TTC549 (cell line): Measurements from ENCODE around the gene SPG21.
"Not testable (repeated sequence)": the region's sequence is repeated elsewhere in the genome, so short reads cannot be mapped to it uniquely, and the experiment has no call there.

ENCODE experiments used
- FAIRE-seq: peaks from 2 replicates; lab custom pipeline; 2012; peaks lifted over from hg19 to GRCh38; lab: Jason Lieb, UNC

The SPG21 gene, protein sequence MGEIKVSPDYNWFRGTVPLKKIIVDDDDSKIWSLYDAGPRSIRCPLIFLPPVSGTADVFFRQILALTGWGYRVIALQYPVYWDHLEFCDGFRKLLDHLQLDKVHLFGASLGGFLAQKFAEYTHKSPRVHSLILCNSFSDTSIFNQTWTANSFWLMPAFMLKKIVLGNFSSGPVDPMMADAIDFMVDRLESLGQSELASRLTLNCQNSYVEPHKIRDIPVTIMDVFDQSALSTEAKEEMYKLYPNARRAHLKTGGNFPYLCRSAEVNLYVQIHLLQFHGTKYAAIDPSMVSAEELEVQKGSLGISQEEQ

DNA sequence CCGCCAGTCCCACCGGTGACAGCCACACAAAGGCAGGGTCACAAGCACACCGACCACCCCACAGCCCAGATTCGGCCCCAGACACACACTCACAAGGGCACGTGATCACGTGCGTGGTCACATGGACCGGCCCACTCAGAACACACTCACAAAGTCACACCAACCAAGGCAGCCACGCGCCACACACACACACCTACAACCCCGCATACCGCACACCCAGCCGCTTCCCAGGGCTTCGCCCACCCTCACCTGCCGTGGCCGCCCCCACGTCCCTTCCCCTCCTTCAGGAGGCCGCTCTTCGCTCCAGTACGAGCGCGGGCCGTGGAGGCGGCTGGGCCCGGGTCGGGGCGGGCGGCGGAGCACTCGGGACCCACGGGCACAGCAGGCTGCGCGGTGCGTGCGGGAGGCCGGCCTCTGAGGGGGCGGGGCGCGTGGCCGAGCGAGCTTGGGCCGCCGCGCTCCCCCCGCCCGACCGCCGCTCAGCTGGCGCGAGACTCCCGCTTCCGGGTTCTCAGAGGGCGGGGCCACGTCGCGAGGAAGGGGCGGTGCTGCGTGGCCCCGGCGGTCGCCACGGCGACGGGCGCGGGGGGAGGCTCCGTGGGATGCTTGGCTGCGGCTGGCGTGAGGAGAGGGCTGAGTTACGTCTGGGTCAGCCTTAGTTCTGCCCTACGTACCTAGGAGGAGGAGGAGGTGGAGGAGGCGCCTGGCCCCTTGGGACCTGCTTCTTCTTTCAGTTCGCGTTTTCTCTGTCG, at the start of gene SPG21:
SPG21 (minus strand) TSS at position 499 of the 752 bp plus-strand sequence. CDS start 6,345 bp downstream, outside the sequence.
- FAIRE-seq = no peak

DNA sequence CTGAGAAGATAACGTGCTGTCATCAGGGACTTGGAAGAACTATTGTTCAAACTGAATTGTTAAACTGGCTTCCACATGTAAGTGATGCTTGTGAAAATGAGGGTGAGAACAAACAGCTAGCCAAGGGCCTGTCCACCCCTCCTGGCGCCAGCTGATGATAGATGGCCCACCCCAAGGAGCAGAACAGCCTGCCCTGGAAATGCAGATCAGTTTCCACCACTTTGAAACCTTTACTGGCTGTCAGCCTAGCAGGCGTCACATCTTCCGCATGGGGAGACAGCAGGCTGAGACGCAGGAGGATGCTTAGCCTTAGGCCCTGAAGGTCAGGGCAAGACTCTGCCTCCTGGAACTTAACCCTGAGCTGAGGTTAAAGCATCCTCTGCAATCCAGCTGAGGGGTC, 49.1 kb upstream of the SPG21 start:
- no peak for FAIRE-seq

DNA sequence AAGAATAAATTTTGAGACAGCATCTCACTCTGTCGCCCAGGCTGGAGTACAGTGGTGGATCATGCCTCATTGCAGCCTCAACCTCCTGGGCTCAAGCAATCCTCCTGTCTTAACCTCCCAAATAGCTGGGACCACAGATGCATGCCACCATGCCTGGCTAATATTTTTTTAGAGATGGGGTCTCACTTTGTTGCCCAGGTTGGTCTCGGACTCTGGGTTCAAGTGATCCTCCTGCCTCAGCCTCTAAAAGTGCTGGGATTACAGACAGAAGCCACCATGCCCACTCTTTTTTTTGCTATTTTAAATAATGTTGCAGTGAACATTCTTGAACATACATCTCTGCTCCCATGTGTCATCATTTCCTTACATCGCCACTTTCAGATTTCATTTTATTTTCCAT, 48.7 kb upstream of the SPG21 start:
- no peak for FAIRE-seq

DNA sequence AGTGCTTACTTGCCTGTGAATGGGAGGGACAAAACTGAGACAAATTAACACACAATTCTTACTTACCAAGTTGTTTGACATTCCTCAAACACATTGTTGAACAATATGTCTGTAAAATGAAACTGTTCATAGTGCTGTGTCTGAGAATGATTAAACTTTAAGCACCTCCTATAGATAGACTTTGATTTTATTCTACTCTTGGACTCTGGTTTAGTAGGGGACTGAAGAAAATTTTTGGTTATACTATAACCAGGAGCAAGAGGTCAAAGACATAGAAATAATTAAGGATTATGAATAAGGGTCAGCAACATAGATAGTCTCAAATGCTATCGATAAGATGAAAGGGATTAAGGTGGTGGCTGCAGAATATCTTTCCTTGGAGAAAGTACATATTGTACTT, 47.6 kb upstream of the SPG21 start:
- no peak for FAIRE-seq

DNA sequence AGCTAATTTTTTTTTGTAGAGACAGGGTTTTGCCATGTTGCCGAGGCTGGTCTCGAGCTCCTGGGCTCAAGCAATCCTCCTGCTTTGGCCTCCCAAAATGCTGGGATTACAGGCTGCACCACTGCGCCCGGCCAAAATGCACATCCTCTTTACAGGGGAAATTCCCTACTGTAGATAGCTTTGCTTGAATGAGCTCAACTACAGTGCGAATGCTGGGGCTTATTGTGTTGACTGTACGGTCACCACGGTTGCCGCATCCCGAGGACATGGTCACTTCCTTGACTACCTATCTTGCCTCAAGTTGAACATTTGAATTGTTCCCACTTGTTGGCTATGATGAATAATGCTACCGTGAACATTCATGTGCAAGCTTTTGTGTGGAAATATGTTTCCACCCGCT, 45.0 kb upstream of the SPG21 start:
- no peak for FAIRE-seq

DNA sequence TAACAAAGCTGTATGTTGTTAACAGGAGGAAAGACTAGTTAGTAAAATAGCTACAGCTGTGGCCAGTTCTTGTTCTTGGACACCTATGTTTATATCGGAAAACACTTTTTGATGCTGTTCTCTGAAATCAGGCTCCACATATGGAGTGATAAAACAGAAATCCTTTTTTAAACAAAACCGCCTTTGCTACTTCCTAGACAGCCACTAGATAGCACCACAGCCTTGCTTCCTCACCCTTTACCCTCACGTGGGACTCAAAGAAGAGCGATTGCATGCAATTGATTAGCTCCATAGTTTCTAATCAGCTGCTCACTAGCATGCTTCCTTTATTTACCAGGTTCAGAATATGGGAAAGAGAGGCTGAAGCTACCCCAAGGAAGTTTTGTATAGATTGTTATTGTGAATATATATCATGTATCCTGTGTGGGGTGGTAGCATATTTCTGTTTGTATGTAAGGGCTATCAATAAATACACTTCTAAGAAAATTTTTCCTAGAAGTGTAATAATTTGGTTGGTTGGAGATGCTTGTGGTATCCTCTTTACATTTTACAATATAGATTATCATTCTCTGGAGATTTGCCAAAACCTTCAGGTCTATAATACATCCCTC, 44.0 kb upstream of the SPG21 start:
- no peak for FAIRE-seq

DNA sequence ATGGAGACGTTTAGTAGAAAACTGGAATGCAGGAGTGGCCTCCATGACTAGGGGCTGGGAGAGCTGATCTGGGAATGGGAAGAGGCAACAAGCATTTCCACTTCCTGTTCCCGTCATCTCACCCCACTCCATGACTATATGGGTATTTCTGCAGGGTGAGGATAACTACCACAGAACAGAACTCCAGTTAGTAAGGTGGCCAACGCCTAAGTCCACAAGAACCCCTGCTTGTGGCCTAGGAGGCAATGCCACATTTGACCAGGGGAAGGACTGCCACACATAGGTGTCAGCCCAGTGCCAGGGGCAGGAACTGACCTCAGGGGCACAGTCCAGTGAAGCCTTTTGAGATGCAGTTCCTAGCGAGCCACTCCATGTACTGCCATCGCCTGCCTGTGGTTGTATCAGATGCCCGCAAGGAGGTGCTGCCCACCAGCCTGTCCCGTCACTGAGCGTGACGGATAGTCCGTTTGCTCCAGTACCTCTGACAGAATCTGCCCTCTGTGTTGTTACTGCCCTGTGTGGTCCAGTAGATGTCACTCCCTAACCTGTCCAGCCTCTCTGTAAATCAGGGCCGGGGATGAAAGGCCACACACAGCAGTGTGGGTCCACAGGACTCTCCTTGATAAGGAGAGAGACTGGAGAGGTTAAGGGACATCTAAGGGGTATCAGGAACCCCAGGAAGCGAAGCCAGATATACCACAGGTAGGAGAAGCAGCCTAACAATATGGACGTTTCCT, 43.3 kb upstream of the SPG21 start:
- FAIRE-seq = no peak

DNA sequence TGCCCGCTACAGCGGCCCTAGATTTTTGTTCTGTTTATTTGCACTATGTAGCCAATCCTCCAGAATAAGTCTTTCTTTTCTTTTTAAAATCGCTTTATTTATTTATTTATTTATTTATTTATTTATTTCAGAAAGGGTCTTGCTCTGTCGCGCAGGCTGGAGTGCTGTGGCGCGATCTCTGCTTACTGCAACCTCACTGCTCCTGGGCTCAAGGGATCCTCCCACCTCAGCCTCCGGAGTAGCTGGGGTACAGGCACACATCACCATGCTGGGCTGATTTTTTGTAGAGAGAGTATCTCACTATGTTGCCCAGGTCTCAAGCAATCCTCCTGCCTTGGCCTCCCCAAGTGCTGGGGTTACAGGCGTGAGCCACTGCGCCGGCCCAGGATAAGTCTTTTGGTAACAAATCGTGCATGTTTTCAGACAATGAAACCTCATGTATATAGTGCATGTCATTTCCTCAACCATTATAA, 40.1 kb upstream of the SPG21 start:
- FAIRE-seq = no peak

DNA sequence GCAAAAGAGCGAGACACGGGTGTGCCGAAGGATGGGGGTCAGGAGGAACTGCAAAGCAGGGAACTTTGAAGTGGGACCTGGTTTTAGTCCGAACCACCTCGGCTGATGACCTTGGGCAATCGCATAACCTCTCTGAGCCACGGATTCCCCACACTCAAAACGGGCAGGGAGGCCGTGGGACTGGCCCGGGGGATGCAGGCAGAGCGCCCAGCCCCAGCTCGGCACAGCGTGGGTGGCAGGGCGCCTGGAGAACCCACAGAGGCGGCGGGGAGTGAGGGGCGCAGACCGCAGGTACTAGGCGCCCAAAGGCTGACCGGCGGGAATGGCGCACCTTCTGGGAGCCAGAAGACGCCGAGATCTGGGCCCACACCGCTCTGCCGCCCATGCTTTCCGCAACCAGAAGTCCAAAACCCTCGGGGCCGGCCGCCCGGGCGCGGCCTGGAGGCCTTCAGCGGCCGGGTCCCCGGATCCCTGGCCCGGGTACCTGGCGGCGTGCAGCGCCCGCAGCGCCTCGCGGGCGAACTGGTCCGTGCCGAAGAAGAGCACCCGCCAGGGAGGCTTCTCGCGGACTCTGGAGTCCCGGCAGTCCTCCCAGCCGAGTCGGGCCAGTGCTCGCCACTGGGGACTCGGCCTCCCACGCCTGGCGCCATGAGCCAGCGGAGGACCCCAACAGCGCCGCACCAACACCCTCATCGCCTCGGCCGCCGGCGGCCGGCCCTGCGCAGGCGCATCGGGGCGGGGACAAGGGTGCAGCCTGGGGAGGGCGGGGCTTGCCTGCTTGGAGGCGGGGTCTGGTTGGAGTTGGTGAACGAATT, 39.4 kb upstream of the SPG21 start, which contains the start of gene MTFMT:
MTFMT (minus strand) TSS at position 719 of the 815 bp plus-strand sequence; CDS start at position 693, 26 bp downstream.
- no peak for FAIRE-seq

DNA sequence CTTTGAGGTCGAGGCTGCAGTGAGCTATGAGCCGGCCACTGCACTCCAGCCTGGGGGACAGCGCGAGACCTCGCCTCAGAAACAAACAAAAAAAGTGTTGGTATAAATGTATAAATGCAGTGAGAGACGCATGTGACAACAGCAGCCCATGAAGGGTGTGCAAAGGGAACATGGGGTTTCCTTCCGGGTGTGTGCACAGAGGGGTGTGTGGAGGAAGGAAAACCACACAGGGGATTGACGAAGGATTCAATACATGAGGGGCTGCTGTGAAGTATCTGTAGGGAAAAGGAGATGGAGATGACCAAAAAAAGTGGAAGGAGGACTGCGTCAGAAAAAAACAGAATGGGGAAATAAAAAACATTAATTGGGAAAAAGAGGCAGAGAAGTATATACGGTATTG, 38.6 kb upstream of the SPG21 start:
- FAIRE-seq = no peak

DNA sequence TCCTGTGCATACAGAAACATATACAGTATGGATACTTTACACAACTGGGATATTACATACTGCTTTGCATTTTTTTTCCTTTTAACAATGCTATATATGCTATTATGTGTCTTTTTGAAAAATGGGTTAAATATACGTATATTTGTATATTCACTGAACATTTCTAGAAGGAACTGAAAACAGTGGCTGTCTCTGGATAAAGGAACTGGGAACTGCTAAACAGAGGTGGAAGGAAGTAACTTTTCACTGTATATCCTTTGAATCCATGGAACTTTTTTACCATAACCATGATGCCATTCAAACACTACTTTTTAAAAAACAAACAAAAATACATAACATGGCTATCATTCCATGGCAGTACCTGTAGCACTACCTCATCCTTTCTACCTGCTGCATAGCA, 37.9 kb upstream of the SPG21 start:
- no peak for FAIRE-seq

DNA sequence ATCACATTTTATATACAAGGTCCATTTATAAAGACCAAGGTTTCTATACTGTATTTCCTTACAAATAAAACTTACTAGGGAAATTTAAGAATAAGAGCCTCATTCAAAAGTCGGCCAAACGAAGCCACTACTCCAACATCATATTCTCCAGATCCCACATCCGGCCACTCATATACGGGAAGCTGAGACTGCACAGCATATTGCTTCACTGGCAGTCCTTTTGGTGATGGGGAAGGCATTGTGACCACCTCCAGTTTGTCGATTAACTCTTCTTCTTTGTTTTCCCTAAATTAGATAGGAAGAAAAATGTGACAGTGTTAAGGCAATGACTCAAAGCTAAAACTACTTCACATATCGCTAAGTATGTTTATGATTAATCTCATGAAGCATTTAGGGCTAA, 37.0 kb upstream of the SPG21 start:
- FAIRE-seq = no peak

DNA sequence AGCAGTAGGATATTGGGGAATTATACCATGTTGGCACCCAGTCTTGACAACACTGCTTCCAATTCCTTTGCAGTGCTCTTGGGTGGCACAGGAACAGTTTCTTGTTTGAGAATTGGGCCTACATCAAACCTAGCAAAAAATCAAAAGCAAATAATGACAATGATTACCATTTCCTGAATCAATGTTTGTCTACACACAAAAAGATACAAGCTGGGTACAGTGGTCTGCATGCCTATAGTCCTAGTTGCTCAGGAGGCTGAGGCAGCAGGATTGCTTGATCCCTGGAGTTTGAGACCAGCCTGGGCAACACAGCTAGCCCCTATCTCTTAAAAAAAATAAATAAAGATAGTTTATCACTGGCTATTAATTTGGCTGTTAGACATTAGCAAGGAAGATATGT, 31.8 kb upstream of the SPG21 start:
- FAIRE-seq = no peak

DNA sequence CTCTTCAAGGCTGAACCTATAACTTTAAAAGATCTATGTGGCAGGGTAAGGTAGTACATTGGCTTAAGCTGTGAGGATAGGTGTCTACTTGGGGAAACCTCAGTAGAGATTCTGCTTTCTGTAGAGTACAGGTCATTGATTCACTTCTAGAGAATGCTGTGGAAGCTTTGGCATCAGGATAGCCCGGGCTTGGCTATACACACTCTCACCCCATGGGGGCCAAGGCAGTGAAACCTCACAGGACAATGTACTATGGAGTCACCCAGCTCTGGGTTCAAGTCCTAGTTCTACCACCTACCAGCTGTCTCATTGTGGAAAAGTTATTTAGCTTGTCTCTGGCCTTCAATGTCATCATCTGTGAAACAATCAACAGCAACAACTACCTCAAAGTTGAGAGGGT, 30.7 kb upstream of the SPG21 start:
- no peak for FAIRE-seq

DNA sequence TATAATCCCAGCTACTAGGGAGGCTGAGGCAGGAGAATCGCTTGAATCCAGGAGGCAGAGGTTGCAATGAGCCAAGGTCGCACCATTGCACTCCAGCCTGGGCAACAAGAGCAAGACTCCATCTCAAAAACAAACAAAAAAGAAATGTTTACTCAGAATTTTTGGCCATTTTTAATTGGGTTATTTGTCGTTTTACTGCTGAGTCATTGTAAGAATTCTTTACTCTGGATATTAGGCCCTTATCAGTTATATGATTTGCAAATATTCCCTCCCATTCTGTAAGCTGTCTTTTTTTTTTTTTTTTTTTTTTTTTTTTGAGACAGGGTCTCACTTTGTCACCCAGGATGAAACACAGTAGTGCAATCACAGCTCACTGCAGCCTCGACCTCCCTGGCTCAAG, 21.5 kb upstream of the SPG21 start:
- not testable (repeated sequence) for FAIRE-seq

DNA sequence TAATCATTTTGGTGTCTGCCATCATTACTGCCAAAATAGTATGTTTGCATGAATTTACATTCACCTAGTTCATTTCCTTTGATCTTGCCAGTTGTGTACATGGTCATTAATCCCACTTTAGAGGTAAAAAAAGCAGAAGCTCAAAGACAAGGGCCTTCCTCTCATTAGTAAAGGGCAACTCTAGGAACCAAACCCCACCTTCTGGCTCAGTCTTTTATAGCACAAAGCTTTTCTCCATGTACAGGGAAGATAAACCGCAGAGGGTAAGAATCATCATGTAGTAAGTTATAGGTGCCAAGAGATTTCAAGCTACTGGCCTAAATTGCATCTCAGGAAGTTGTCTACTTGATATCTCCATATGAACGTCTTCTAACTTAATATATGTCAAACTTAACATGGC, 19.3 kb upstream of the SPG21 start:
- FAIRE-seq = no peak

DNA sequence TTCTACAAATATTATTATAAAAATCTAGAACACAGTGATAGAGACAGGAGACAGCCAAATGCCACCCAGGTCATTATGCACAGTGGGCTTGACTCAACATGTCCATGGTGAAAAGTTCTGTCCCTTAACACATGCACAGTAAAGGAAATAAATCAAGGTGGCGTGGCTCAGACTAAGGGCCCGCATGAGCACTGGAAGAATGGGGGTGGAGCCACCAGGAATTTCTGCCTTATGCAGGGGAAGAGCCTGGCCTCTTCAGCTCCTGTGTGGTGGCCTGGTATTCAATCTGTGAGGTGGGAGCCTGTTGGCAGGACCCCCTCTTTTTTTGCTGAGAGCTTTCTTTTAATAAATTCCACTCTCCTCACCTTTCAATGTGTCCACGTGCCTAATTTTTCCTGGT, 17.2 kb upstream of the SPG21 start:
- FAIRE-seq = no peak

DNA sequence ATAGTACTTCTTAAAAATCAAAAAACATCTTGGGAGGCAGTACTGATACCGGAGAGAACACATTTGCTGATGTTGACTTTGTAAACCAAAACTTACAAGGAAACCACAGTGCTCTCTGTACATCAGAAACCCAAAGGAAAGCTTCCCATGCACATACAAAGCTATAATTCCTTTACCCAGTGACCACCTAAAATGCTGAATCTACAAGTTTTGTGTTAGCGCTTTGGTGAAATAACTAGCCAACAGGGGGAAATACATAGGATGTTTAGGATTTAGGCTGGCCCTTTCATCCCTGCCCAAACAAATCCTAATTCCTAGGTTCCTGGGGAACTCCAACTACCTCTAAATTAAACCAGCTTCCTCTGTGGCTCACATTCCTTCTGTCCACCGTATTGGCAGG, 15.3 kb upstream of the SPG21 start:
- FAIRE-seq = no peak

DNA sequence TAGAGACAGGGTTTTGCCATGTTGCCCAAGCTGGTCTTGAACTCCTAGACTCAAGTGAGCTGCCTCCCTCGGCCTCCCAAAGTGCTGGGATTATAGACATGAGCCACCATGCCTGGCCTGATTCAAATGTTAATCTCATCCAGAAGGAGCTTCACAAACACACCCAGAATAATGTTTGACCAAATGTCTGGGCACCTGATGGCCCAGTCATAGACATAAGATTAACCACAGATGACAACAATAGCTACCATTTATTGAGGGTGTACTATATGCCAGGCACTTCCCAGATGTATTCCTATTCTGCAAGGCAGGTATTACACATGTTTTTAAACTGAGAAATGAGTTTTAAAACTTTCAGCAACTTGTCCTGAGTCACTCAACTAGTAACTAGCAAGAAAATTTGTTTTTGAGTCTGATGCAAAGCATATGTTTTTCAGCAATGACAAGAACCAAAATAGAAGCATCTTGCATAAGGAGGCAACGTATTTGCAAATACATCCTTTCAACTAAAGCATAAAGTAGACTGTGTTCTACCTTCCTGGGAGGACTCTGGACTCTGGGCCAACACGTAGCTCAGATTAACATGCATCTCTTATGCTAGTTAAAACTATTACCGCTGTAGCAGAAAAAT, 8.1 kb upstream of the SPG21 start:
- no peak for FAIRE-seq

DNA sequence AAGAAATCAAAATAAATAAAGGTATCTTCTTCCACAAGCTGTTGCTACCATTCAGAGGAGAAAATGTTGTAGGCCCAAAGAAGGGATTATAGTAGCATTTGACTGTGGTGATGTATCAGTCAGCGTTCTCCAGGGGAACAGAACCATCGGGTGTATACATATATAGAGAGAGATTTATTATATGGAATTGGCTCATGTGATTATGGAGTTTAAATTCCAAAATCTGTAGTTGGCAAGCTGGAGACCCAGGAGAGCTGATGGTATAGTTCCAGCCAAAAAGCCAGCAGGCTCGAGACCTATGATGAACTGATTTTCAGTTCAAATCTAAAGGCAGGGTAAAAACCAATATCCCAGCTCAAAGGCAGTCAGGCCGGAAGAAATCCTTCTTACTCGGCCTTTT, 7.4 kb upstream of the SPG21 start:
- no peak for FAIRE-seq

DNA sequence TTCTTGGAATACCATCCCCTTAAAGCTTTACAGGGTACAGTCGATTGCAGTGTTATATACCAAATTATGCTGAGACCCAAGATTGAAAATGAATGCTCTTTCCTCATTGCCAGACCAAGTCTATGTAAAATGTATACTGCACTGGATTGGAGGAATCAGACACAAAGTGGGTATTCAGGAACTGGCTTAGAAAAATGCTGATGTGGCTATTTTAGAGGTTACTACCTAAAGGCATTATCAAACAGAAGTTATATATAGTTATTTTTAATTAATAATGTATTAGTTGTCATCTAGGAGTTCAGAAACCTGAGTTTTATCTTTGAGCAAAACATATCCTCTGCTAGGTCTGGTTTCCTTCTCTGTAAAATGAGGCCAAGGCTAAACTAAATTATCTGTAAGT, 3.6 kb upstream of the SPG21 start:
- no peak for FAIRE-seq
